C4-2B (cell line): Measurements from ENCODE around the gene BCL2L11.

ENCODE experiments used
- H3K27ac ChIP-seq: fragments of 450-650 bp; 2 replicates; pipeline ENCODE4 v1.5.1; 2017
- ZFX ChIP-seq: fragments of 450-650 bp; IDR thresholded peaks from 2 replicates; pipeline ENCODE4 v1.6.1; 2017
- TF ChIP-seq, protein P1 (sequence below): fragments of 450-650 bp; conservative IDR thresholded peaks from 2 replicates; pipeline ENCODE4 v1.5.1; 2017; ENCODE audit warnings: mild to moderate bottlenecking

Gene BCL2L11

DNA sequence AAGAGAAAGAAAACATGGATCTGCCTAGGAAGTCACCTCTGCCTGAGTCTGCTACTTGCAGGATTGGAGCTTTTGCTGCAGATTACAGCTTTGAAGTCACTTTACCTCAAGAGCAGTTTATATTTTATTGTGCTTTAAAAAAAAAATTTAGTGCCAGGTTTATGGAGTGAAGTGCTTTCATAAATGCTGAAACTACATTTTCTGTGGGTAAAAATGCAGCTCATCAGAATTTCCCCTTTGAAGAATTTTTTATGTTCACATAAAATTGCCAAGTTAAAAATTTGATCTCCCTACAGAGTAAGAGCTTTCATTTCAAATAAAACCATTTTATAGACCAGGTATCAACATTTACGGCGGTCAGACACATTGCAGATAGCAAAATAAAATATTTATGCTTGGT, 25.2 kb downstream of the BCL2L11 start:
- H3K27ac ChIP-seq = no peak overlapping the region
- no peak for TF ChIP-seq ZFX
- TF ChIP-seq, protein P1, sequence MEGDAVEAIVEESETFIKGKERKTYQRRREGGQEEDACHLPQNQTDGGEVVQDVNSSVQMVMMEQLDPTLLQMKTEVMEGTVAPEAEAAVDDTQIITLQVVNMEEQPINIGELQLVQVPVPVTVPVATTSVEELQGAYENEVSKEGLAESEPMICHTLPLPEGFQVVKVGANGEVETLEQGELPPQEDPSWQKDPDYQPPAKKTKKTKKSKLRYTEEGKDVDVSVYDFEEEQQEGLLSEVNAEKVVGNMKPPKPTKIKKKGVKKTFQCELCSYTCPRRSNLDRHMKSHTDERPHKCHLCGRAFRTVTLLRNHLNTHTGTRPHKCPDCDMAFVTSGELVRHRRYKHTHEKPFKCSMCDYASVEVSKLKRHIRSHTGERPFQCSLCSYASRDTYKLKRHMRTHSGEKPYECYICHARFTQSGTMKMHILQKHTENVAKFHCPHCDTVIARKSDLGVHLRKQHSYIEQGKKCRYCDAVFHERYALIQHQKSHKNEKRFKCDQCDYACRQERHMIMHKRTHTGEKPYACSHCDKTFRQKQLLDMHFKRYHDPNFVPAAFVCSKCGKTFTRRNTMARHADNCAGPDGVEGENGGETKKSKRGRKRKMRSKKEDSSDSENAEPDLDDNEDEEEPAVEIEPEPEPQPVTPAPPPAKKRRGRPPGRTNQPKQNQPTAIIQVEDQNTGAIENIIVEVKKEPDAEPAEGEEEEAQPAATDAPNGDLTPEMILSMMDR = no peak

DNA sequence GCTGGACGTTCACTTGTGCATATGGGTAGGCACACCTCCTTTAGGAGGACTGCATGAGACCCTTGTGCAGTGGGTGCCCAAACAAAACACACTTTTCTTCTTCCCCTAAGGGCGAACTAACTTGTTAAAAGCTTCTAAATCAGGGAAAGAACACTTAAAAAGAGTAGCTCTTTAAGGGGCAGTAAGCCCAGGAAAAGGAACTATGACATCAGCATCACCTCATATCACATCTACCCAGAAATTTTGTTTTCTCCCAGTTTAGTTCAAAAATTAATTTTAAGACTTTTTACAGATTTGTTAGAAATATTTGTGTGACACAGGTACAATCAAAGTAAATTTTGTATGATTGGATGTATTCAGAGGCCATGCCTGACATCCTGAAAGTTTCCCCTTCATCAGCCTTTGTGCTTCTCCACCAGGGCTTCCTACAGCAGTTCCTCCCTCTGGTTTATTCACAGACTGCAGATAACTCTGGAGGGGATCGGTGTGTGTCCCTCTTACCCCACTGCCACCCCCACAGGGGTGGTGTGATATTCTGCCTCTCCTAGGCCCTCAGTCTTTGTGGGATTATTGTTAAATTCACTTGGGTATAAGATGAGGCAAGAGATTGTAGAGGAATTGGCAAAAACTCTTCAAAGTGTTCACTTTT, 27.6 kb downstream of the BCL2L11 start:
- TF ChIP-seq, protein P1 = no peak
- no peak for TF ChIP-seq ZFX
- H3K27ac ChIP-seq = no peak overlapping the region

DNA sequence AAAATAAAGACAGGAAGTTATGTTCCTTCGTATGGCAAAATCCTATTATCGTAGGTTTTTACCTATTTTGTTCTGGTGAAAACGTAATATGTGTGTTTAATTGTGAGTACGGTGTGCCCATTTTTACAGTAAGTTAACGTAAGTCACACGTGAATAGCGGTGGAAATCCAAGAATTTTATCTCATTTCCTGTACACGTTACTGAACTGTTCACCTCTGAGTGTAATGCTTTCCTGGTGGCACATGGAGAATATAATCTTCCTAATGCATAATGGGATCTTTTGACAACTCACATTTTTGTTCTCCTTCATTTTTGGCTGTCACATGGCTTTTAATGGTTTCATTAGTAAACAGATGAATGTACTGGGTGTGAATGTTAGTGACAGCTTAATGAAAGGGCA, 28.2 kb downstream of the BCL2L11 start:
- TF ChIP-seq ZFX = no peak
- TF ChIP-seq, protein P1 = no peak
- no peak overlapping the region for H3K27ac ChIP-seq

DNA sequence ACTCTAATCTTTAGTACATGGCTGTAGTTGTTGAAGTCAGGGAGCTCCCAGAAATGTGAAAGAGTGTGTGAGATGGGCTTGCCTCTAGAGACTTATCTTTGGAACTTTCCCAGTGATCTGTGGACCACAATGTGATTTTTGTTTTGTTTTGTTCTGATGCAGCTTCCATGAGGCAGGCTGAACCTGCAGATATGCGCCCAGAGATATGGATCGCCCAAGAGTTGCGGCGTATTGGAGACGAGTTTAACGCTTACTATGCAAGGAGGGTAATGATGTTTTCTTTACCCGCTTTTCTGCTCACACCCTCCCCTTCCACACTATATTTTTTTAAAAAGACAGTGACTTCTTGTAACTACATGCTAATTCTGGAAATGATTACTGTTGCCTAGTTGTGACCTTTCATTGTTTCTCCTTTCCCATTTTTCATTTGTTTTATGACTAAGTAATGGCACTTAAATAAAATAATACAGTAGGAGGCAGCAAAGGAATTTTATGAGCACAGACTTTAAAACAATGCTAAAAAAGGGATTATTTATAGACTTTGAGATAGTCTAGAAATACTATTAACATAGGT, 29.3 kb downstream of the BCL2L11 start:
- no peak for TF ChIP-seq ZFX
- TF ChIP-seq, protein P1 = no peak
- H3K27ac ChIP-seq = no peak overlapping the region

DNA sequence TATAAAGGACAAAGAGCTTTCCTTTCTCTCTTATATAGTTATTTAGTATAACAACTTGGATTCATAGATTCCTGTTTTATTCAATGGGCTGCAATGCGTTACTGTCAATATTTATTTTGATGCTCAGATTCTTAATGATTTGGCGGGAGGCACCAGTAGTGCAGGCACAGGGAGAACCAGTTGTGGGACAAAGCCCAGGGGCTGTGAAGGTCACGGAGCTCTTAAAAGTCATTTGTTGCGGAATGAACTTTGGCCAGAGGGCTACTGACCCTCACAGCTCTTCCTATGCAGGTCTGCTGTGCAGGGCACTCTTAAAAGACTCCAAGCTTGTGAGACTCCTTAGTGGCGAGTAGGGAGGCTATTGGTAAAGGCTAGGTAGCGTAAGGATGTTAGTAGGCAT, 34.0 kb downstream of the BCL2L11 start:
- peak overlapping the region; percentile 16; the same call in 1 of the 2 replicates for H3K27ac ChIP-seq
- TF ChIP-seq, protein P1 = no peak
- no peak for TF ChIP-seq ZFX

DNA sequence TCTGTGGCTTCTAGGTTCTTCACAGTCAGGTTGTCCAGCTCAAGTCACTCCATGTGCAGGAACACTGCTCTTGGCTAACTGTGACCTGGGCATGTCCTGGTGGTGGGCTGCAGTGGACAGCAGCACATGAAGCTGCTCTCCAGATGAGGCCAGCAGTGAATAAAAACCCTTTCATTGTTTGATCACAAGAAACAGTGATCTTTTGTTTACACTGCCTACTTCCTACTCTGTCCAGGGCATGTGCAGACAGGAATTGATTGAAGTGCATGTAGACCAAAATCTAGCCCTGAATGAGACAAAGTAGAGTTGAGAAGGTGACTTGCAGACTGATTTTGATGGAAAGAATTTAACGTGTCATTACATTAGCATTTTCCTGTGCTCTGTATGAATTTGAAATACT, 34.9 kb downstream of the BCL2L11 start:
- peak overlapping the region; percentile 16 for H3K27ac ChIP-seq
- TF ChIP-seq ZFX = no peak
- TF ChIP-seq, protein P1 = no peak

DNA sequence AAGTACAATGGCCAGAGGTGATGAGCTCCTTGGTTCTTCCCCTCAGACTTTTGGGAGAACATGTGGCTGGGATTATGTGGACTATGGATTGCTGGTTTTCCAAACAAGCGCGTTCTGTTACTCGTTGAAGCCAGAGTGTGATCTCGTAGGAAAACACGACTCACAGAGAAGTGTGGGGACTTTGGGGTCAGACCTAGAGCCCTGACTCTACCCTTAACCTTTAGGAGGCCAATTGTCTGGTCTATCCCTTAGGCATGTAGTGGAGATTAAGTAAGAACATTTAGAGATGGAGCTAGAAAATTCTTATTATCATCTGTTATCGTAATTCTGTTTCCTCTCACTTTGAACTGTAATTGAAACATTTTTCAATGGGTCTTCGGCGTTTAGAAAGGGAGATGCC, 35.8 kb downstream of the BCL2L11 start:
- H3K27ac ChIP-seq = no peak overlapping the region
- TF ChIP-seq ZFX = no peak
- TF ChIP-seq, protein P1 = no peak
